HG03565 (cell line): Measurements from ENCODE around the gene FCHSD2.
"Not testable (repeated sequence)": the region's sequence is repeated elsewhere in the genome, so short reads cannot be mapped to it uniquely, and the experiment has no call there.

Experiments
- ATAC-seq: cut with Tn5 transposase; IDR thresholded peaks from one replicate; pipeline ENCODE4 v1.9.1; 2021; ENCODE audit warnings: mild to moderate bottlenecking, moderate library complexity; ENCODE audit not compliant: unreplicated experiment

Gene FCHSD2

DNA sequence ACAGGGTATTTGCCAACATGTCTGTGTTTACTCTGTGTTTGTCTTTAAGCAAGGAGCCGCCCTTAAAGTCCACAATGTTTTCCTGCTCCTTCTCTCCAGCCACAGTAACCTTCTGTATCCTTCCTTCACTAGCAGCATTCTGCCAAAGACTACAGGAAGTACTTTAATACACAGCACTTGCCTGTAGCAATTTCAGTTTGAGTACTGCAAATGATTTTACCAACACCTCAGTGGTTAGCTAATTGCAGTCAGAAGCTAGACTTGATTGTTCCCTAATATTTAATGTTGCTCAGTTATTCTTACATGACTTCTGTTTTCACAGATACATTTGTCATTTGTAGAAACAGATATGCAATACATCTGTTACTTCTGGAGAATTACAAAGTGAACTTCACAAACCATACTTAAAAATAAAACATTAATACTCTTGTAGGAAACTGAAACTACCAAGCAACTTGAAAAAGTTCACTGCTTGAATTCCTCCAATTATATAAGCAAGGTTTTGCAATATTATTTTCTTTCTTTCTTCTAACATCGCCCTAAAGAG lies 69.1 kb downstream of the FCHSD2 start:
- peak; percentile 77 for ATAC-seq

DNA sequence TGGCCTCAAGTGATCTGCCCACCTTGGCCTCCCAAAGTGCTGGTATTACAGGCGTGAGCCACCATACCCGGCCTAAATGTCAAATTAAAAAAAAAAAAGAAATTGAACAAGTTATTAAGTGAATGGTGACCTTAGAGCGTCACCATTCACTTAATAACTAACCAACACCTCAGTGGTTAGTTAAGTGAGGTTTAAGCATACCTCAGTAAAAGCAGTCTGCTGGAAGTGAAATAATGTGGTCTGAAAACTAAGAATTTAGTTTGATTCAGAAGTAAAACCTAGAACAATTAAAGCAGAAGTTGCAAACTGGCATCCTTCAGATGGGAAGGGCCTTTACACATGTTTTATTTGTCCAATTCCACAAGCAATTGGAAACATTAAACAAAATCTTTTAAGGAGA lies 71.5 kb downstream of the FCHSD2 start:
- no peak for ATAC-seq

DNA sequence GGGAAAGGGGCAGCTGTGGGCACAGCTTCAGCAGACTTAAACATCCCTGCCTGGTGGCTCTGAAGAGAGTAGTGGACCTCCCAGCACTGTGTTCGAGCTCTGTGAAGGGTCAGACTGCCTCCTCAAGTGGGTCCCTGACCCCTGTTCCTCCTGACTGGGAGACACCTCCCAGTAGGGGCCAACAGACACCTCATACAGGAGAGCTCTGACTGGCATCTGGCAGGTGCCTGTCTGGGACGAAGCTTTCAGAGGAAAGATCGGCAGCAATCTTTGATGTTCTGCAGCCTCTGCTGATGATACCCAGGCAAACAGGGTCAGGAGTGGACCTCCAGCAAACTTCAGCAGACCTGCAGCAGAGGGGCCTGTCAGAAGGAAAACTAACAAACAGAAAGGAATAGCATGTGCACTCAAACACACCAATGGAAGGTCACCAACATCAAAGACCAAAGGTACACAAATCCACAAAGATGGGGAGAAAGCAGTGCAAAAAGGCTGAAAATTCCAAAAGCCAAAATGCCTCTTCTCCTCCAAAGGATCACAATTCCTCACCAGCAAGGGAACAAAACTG lies 80.2 kb downstream of the FCHSD2 start:
- not testable (repeated sequence) for ATAC-seq

DNA sequence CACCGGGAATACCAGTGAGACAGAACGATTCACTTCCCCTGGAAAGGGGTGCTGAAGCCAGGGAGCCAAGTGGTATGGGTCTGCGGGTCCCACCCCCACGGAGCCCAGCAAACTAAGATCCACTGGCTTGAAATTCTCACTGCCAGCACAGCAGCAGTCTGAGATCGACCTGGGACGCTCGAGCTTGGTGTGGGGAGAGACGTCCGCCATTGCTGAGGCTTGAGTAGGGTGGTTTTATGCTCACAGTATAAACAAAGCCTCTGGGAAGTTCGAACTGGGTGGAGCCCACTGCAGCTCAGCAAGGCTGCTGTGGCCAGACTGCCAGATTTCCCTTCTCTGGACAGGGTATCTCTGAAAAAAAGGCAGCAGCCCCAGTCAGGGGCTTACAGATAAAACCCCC lies 80.7 kb downstream of the FCHSD2 start:
- not testable (repeated sequence) for ATAC-seq

DNA sequence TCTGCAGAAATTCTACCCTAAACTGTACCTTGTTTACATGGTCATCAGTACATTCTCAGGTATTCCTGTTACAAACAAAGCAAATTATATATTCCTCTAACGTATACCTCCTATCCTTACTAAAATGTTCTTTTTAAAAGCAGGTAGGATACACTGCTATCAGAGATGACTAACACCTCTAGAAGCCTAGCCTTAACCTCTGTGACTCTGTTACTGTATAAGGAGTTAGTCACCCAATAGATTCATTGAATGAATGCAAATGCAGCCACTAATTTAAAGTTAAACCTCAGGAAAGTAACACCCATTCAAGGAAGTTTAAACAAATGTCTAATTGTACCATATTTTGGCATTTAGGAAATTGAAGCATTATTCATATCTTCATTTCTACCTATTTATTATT lies 82.2 kb downstream of the FCHSD2 start:
- ATAC-seq, result no peak

DNA sequence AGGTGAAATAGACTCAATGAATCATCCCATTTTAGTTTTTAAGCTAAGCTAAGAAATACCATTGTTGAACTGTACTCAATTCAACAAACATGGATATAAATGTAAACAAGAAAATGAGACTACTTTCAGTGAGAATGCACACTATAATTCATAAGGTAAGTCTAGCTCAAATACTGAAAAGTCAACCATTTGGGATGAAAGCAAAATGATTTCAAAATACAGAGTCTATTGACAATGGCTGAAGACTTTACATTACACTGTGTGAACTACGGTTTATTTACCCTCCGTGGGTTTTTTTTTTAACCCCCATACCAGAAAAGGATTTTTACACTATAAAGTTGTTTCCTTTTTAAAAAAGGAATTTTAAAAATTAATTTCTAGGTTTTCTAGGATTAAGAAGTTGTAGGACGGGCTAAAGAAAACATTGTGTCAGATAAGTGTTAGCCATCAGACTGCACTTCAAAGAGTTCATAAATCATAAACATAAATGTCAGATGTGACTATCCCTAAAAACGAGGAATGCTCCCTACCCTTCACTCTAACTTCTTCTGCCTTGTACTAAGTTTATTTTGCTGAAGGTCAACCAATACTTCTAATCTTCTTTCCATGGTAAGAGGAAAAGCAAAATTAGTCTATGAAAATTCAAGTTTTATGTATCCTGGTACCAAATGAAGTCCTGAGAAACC lies 83.0 kb downstream of the FCHSD2 start:
- no peak for ATAC-seq

DNA sequence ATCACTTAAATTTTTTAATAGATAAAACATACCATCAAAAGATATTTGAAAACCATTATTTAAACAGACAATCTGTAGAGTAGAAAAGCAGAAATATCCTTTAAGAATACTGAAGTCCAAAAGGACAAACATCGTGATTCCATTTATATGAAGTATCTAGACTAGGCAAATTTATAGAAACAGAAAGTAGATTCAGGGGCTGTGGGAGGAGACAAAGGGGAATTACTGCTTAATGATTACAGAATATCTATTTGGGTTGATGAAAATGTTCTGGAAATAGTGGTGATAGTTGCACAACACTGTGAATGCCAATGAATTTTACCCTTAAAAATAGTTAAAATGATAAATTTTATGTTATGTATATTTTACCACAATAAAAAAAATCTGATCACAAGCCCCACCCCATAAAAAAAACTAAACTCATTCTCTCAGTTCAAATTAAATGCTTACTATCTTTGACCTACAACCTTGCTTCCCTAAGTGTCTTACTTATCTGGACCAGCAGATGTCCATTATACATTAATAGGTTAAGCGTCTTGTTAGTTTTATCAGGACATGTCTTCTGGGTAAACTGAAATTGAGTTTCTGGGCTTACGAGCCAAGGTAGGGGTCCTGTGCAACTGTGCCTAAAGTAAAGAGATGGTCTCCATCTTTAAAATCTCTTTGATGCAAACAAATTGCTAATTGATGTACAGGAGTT lies 86.3 kb downstream of the FCHSD2 start:
- ATAC-seq, result no peak

DNA sequence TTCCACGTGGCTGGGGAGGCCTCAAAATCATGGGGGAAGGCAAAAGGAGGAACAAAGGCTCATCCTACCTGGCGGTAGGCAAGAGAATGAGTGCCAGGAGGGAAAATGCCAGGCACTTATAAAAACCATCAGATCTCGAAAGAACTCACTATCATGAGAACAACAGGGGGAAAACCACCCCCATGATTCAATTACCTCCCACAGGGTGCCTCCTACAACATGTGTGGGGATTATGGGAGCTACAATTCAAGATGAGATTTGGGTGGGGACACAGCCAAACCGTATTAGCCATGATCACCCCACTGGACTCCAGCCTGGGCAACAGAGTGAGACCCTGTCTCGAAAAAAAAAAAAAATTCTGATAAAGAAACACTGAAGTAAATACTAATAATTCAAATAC lies 87.1 kb downstream of the FCHSD2 start:
- no peak for ATAC-seq

DNA sequence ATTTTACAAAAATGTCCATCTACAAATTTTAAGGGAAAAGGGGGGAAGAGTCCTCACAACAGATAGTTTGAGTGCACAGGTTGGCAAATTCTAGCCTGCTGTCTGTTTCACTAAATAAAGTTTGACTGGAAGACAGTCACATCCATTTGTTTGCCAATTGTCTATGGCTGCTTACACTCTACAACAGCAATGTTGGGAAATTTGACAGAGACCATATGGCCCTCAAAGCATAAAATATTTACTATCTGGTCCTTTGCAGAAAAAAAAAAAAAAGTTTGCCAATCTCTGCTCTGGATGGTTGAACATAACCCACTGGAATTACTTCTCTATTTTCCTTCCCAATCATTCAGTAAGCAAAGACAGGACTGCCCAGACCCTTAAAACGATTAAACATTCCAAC lies 88.2 kb downstream of the FCHSD2 start:
- no peak for ATAC-seq

DNA sequence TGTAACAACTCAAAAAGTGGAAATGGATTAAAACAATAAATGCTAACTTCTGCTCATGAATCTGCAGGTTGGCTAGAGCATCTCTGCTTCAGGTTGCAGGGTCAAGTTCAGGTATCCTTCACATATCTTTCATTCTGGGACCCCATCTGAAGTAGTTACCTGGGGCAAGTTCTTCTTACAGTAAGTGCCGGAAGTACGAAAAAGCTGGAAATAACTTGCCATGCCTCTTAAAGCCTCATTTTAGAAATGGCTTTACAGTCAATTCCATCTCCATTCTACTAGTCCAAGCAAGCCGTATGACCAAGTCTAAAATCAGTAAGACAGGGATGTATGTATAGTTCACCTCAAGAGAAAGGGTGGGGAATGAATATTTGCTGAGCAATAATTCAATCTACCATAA lies 93.7 kb downstream of the FCHSD2 start:
- ATAC-seq, result no peak

DNA sequence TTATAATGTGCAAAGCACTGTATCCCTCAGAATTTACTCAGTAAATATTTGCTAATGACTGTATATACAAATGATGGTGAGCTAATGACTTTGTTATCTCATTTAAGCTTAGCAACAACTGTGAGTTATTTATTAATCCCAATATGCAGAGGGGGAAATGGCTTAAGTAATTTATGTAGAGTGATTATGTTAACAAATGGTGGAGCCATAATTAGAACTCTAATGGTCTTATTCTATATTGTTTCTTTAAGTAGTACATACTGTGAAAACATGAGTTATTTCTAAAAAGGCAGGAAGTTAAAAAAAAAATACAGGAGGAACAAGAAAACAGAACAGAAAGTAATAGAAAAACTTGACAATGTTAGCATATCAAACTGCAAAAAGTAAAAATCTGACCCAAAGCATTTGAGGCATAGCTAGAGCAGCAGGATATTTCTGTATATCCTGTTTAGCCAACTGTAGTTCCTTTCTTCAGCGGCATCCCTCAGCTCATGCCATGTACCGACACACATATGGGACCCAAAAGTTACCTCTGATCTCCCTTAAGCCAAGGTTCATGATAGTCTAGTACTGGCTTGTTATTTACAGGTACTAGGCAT lies 94.2 kb downstream of the FCHSD2 start:
- peak; percentile 61 for ATAC-seq

DNA sequence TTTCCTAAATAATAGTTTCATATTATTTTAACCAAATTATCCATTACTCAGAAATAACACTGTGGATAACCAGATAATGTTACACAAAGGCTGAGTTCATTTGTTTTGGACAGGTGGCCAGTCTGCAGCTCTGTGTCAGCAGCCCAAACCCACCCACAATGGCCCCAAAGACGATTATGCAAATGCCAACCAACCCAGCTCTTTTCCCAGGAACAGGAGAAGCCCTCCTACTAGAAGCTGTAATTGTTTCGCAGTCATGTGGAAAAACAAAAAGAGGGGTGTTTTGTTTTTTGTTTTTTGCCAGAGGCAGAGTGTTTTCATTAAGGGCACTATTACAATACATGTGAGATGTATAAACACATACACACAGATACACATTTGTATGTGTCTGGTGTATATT lies 102.1 kb downstream of the FCHSD2 start:
- ATAC-seq, result no peak

DNA sequence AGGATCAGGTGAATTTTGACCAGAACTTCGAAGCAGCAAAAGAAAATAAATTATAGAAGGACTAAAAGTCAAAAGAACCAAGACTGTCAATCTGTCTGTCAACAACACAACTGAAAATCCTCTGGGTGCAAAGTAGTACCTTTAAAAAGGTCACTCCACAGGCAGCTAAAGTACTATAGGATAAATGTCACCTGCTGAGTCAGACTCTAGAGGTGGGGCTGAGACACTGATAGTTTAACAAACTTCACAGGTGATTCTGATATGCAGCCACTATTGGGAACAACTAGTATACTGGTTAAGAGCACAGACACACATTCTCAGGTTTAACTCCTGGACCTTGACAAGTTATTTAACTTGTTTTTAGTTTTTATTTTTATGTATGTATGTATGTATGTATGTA lies 107.3 kb downstream of the FCHSD2 start:
- ATAC-seq, result no peak

DNA sequence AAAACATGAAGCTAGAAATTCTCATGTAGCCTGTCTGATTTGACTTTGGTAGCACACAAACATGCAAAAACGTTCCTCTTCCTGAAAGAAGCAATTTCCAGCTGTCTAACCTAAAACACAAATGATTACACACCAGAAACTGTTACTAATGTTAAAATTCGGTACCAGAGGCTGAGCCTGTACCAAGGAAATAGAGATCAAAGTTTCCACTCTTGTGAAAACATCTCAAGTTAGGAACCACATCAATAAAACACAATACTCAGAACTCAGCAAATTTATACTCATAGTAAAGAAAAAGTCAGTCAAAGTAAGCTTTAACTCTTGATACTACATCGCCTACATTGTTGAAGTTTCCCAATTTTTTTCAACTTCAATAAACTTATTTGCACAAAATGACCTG lies 107.8 kb downstream of the FCHSD2 start:
- ATAC-seq, result no peak

DNA sequence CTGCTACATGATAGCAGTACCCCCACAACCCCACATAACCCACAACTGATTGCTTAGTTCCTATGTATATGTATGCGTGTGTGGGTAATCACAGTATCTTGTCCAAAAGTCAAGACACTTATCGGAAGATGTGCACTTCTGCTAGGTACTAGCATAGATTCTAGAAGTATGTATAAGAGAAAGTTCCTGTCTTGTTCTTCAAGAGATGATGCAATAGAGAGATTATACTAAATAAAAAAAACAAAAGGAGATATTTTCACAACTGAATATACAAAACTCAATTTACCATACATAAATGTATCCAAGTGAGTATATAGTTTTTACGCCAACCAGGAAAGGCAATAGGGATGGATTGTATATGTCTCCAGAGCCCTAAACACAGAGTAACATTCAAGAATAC lies 112.0 kb downstream of the FCHSD2 start:
- ATAC-seq, result no peak

DNA sequence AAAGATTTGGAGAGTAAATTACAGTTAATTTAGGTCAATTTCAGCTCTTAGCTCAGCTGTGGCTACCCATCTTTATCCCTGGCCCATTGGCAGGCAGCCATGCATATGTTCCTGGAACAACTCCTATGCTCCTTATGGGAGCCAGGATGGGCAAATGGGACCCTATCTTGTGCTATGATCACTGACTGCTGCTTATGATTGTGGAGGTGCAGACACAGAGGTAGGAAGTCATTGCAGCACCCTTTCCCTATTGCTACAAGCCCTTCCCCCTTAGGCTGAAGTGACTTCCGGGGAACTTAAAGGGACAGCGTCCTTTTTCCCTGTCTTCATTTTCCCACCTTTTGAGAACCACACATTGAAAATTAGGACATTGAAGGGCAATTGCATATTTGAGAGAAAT lies 112.7 kb downstream of the FCHSD2 start:
- ATAC-seq, result no peak

DNA sequence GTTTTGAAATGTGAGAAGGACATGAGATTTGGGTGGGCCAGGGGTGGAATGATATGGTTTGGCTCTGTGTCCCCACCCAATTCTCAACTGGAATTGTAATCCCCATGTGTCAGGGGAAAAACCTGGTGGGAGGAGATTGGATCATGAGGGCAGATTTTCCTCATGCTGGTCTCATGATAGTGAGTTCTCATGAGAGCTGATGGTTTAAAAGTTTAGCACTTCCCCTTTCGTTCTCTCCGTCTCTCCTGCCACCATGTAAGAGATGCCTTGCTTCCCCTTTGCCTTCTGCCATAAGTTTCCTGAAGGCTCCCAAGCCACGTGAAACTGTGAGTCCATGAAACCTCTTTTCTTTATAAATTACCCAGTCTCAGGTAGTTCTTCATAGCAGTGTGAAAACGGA lies 113.5 kb downstream of the FCHSD2 start:
- no peak for ATAC-seq

DNA sequence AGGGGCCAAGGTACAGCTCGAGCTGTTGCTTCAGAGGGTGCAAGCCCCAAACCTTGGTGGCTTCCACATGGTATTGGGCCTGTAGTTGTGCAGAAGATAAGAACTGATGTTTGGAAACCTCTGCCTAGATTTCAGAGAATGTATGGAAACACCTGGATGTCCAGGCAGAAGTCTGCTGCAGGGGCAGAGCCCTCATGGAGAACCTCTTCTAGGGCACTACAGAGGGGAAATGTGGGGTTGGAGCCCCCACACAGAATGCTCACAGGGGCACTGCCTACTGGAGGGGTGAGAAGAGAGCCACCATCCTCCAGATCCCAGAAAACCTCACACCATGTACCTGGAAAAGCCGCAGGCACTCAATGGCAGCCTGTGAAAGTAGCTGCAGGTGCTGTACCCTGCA lies 114.3 kb downstream of the FCHSD2 start:
- ATAC-seq, result not testable (repeated sequence)

DNA sequence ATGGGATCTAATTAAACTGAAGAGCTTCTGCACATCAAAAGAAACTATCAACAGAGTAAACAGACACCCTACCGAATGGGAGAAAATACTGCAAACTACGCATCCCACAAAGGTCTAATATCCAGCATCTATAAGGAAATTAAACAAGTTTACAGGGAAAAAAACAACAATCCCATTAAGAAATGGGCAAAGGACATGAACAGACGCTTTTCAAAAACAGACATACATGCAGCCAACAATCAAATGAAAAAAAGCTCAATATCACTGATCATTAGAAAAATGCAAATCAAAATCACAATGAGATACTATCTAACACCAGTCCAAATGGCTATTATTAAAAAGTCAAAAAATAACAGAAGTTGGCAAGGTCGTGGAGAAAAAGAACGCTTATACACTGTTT lies 117.5 kb downstream of the FCHSD2 start:
- no peak for ATAC-seq

DNA sequence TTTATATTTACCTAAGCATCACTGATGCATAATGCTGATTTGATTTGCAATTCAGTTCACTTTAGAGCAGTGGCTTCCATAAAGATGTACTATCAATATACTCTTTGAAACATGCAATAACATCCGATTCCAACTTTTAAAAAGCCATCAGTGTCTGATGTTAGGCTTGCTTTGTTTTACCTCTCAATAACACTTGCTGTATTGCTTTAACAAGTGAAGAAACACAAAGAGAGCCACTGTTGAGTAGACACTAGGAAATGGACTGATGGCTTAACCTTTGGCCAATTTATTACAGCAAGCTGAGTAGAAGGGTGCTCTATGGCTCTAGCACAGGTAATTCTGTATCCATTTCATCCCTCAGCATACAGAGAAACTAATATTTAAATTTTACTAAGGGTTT lies 122.1 kb downstream of the FCHSD2 start:
- no peak for ATAC-seq

DNA sequence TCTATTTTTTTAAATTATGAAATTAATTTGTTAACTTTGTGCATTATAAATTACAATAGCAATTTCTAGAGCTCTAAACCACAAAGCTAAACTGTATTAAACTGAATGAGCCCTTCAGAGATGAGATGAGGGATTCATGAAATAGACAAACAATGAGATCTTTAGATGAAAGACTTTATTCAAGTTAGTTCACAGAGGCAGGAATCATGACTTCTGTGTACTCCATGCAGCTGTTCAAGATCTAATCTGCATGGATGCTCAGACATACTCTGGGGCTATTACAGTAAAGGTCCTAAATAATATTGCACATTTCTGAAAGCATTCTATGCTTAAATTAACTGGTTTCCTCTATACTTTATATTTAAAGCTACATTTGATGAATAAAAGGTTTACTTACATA lies 122.7 kb downstream of the FCHSD2 start:
- no peak for ATAC-seq

DNA sequence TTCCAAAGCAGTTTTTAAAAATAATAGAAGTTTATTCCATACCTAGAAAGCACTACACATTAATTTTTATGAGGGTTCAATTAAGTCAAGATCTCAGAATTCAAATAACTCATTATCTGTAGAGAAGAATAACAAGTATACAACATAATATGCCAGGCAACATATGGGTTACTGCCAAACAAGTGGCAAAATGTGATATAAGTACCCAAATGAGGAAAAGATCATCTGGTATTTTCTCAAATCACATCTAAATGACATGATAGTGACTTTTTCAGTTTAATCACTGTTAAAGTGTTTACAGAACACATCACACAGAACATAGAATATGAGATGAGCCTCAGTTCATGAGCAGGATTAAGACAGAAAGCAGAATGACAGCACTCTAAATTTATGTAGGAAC lies 123.3 kb downstream of the FCHSD2 start:
- ATAC-seq, result no peak
